Pancreas (tissue), 10 donors: ENCODE results near the gene HMGB3. TPM values are rescaled to one million over a fixed set of nuclear protein-coding genes. Genes with fewer than 3 reads are reported as not detected.

Source experiments
- ATAC-seq, 4 donors: fragments of 200-7000 bp; cut with Tn5 transposase; one replicate each; pipeline versions ENCODE4 v1.8.0 to v1.9.1; 2020; ENCODE audit warnings: mild to moderate bottlenecking in 4 of 4, moderate library complexity in 4 of 4
- DNase-seq, 6 donors: peaks; one replicate each; pipeline ENCODE4 v3.0.0-alpha.2; 2020
- FAIRE-seq: peaks from 2 replicates; lab custom pipeline; 2012; peaks lifted over from hg19 to GRCh38; lab: Jason Lieb, UNC
- H3K27ac ChIP-seq, 4 donors: fragments of 200-600 bp; sonication (generic); 1 replicate in 3 of 4; 2 replicates in 1 of 4; pipeline versions ENCODE4 v1.5.0 to v1.8.0; 2020
- H3K27me3 ChIP-seq, 4 donors: fragments of 200-600 bp; one replicate each; pipeline ENCODE4 v1.8.0; 2021
- H3K36me3 ChIP-seq, 3 donors: fragments of 200-600 bp; sonication (generic) in 1 of 3; one replicate each; pipeline versions ENCODE4 v1.5.0 to v1.8.0; 2020 to 2021
- H3K4me1 ChIP-seq, 3 donors: fragments of 200-600 bp; one replicate each; pipeline ENCODE4 v1.8.0; 2021
- H3K4me3 ChIP-seq, 4 donors: fragments of 200-600 bp; sonication (generic) in 2 of 4; one replicate each; pipeline versions ENCODE4 v1.5.0 to v1.8.0; 2020 to 2021
- H3K9me3 ChIP-seq, 4 donors: fragments of 200-600 bp; one replicate each; pipeline ENCODE4 v1.8.0; 2021
- CTCF ChIP-seq, 4 donors: fragments of 200-600 bp; sonication (generic) in 3 of 4; IDR thresholded peaks; one replicate each; pipeline versions ENCODE4 v1.5.0 to v1.8.0; 2021; ENCODE audit warnings: antibody characterized with exemption in 4 of 4
- WGBS, 2 donors: extraction: QIAGEN DNeasy Blood & Tissue Kit; methylation state at CpG; one replicate each; pipeline ENCODE4 v1.1.7; 2013; 5-methylcytosine and 5-hydroxymethylcytosine counted together
- intact Hi-C, 3 donors: fragments of 100-400 bp; cut with DNase I; formaldehyde crosslinking; loops; one replicate each; pipeline versions ENCODE4 v1.11.1 to v1.14.2; 2022
- polyA plus RNA-seq, 2 donors: library from polyadenylated mRNA; stranded (reverse); fragments of 200-250 nt; gene quantifications; one replicate each; pipeline ENCODE4 v1.2.3, GENCODE V29; 2013
- total RNA-seq, 6 donors: library from RNA; stranded (reverse); fragmentation: NEBNext Ultra II Directional in 4 of 6; extraction: Animal tissue kit (Norgen Biotek cat#: 25700) in 4 of 6; gene quantifications; one replicate each; pipeline versions ENCODE4 v1.2.1 to v1.2.4, GENCODE V29; 2021 to 2023
- donor health status: healthy with polysubstance abuse.
- donor health status: DM: no; HTN: no; CAD: no; lungs with moderate emphysema.
- donor health status: DM: no; HTN: no; CAD: no.
- donor health status: control.
- donor health status: control.
- donor health status: Bipolar disorder and iron deficiency.
- donor health status: DM: yes; HTN: yes; CAD: no.
- donor health status: DM: no; HTN: no; CAD: no.
- donor health status: DM: no; HTN: no; CAD: no.
- donor health status: DM: yes; HTN: yes; CAD: no.

HMGB3 gene
- total and polyA plus RNA-seq, 8 donors: 3.9 to 17.4 (median 7.7) TPM

DNA sequence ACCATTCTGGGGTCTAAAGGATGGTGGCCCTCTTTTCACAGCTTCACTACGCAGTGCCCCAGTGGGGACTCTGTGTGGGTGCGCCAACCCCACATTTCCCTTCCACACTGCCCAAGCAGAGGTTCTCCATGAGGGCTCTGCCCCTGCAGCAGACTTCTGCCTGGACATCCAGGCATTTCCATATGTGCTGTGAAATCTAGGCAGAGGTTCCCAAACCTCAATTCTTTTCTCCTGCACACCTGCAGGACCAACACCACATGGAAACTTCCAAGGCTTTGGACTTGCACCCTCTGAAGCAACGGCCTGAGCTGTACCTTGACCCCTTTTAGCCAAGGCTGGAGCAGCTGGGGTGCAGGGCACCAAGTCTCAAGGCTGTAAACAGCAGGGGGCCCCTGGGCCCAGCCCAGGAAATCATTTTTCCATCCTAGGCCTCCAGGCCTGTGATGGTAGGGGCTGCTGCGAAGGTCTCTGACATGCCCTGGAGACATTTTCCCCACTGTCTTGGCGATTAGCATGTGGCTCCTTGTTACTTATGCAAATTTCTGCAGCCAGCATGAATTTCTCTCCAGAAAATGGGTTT, 30.1 kb downstream of the HMGB3 start:
- intact Hi-C loops: no loop called here
- TF ChIP-seq CTCF (IDR thresholded peaks at IDR 0.05): no peak
- Histone ChIP-seq H3K27ac (no peak overlapping the region), H3K9me3 (no peaks in the 10 kb centered on the region), H3K27me3 (no peaks in the 10 kb centered on the region), H3K36me3 (no peaks in the 10 kb centered on the region), H3K4me1 (no peaks in the 10 kb centered on the region), H3K4me3 (no peak overlapping the region)
- DNase-seq: no peak
- FAIRE-seq: no peak
- 76 to 78% methylated on average over 5 of the region's 5 CpGs for WGBS, 2 donors
- no peak for ATAC-seq

- no peak overlapping the region for H3K27ac ChIP-seq
- DNase-seq: no peak
- ATAC-seq: no peak
- no peak overlapping the region for H3K4me3 ChIP-seq
- intact Hi-C loops: no loop called here
- no peak for TF ChIP-seq CTCF (IDR thresholded peaks at IDR 0.05)
- WGBS, 2 donors: 47 to 58% methylated on average over 4 of the region's 4 CpGs
- FAIRE-seq: no peak
- no peaks in the 10 kb centered on the region for H3K27me3 ChIP-seq
- H3K4me1 ChIP-seq: no peaks in the 10 kb centered on the region
- no peaks in the 10 kb centered on the region for H3K36me3 ChIP-seq
- H3K9me3 ChIP-seq: no peaks in the 10 kb centered on the region
Measured at GRCh38 chrX:151015684-151016083, 32.5 kb downstream of the HMGB3 start.

DNA sequence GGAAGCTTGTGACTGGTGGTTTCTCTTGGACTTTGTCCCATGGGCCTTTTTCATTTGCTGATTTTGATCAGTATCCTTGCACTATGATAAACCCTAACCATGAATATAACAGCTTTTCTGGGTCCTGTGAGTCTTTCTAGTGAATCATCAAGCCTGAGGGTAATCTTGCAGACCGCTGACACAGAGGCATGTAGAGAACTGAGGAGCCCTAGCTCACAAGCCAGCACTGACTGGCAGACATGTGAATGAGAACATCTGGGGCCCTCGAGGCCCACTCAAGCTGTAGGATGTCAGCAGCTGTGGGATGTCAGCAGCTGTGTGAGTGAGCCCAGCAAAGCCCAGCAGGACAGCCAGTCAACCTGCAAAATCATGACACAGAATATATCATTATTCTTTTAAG, 36.7 kb downstream of the HMGB3 start:
- FAIRE-seq: no peak
- H3K27ac ChIP-seq: no peak overlapping the region
- no peaks in the 10 kb centered on the region for H3K36me3 ChIP-seq
- H3K4me1 ChIP-seq: no peaks in the 10 kb centered on the region
- no peaks in the 10 kb centered on the region for H3K27me3 ChIP-seq
- TF ChIP-seq CTCF (IDR thresholded peaks at IDR 0.05): no peak
- no peak for ATAC-seq
- intact Hi-C loops: no loop called here
- H3K4me3 ChIP-seq: no peak overlapping the region
- H3K9me3 ChIP-seq: no peaks in the 10 kb centered on the region
- DNase-seq: no peak
- 48 to 65% methylated on average over 2 of the region's 2 CpGs for WGBS, 2 donors

GRCh38 chrX:151030845-151031244, 47.7 kb downstream of the HMGB3 start:
- Histone ChIP-seq H3K4me3 (no peak overlapping the region), H3K9me3 (no peaks in the 10 kb centered on the region), H3K27me3 (peaks cover 0 to 11% (median 0%) of the 10 kb centered on the region in 4 donors), H3K27ac (no peak overlapping the region), H3K36me3 (no peaks in the 10 kb centered on the region), H3K4me1 (no peaks in the 10 kb centered on the region)
- no peak for ATAC-seq
- no peak for FAIRE-seq
- intact Hi-C loops: no loop called here
- no peak for TF ChIP-seq CTCF (IDR thresholded peaks at IDR 0.05)
- no peak for DNase-seq

GRCh38 chrX:151031391-151031975, 48.3 kb downstream of the HMGB3 start:
- WGBS, 2 donors: 55 to 66% methylated on average over 7 of the region's 7 CpGs
- Histone ChIP-seq H3K9me3 (no peaks in the 10 kb centered on the region), H3K27me3 (peaks cover 0 to 5% (median 0%) of the 10 kb centered on the region in 4 donors), H3K27ac (no peak overlapping the region), H3K4me1 (no peaks in the 10 kb centered on the region), H3K36me3 (no peaks in the 10 kb centered on the region), H3K4me3 (no peak overlapping the region)
- no peak for FAIRE-seq
- intact Hi-C loops: no loop called here
- no peak for TF ChIP-seq CTCF (IDR thresholded peaks at IDR 0.05)
- DNase-seq: no peak
- ATAC-seq: peak in 1 of 4 donors; percentile 14
